Measurements from ENCODE around the gene TANGO2. TPM values are rescaled to one million over a fixed set of nuclear protein-coding genes. Genes with fewer than 3 reads are reported as not detected.

Gene TANGO2
- total and polyA plus RNA-seq, 10 of the 15 experiments (the other 5 are each of a cell fraction or from before 2014, with no cell fraction given), result 4.0 to 24.8 (median 20.9) TPM

DNA sequence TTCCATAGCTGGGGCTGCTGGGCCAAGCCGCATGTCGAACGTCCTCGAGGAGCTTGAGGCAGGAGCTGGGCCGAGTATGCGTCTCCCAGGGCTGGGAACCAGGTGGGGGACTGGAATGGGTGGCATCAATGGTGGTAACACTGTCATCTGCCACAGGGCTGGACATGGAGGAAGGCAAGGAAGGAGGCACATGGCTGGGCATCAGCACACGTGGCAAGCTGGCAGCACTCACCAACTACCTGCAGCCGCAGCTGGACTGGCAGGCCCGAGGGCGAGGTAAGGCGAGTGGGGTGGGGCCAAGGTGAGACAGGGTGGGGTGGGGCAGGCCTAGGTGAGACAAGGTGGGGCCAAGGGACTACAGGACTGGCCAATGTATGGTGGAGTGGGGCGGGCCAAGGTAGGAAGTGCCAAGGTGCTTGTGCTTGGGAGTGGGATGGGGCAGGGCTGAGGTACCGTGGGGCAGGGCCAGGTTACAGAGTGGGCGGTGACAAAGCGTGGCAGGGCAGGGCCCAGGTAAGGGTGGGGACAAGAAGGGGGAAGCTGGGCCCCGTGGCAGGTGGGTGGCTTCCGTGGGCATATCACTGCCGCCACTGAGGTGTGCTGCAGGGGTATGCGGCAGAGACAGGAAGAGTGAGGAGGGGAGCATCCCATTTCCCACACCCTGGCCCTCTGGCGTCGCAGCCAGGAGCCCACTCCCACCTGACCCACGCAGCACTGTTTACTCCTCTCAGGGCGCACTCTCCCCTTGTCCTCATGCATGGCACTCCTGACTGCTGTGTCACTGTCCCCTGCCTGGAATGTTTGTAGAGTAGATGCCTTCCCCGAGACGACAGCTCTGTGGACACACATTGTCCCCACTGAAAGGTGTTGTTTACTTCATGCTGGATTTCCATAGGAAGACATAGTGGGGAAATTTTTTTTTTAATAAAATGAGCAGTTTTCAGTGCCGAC is 31.7 kb downstream of the TANGO2 start:
- H4K20me1 ChIP-seq (ENCODE audit: control insufficient read depth, insufficient read depth), result no peaks in the 10 kb centered on the region
- ChIA-PET CTCF (interaction anchor here (0.6 kb wide), 1 partner anchor 82 kb away, joined by 3 read pairs; no protein-coding TSS in a partner anchor), POLR2A (no interaction called here), SMC1A (ENCODE audit: uncharacterized antibody, unreplicated experiment) (no interaction called here), RAD21 (ENCODE audit: unreplicated experiment) (no interaction called here)
- ATAC-seq (no peak), DNase-seq (ENCODE audit: low read depth, low spot score) (no peak), FAIRE-seq (no peak)
- no peak overlapping the region for H3K27ac ChIP-seq (ENCODE audit: control insufficient read depth, insufficient read depth)
- no peak overlapping the region for H3K9ac ChIP-seq (ENCODE audit: control insufficient read depth, insufficient read depth, low read length)
- 94% methylated on average over 22 of the region's 26 CpGs for WGBS (ENCODE audit: insufficient coverage, insufficient replicate concordance, low lambda C conversion rate, missing lambda C conversion rate)
- H3K4me2 ChIP-seq (ENCODE audit: control insufficient read depth, insufficient read depth), result no peak overlapping the region
- peaks cover 6 to 8% of the 10 kb centered on the region in 2 experiments; a peak in 3 of 4 replicates for H3K36me3 ChIP-seq (ENCODE audit: control insufficient read depth in 2 of 2, insufficient read depth in 2 of 2, low read length in 1 of 2)
- no peak overlapping the region for H2AFZ ChIP-seq (ENCODE audit: control insufficient read depth, low read depth, low read length)
- no peaks in the 10 kb centered on the region for H3K27me3 ChIP-seq (replicated peaks in 1 of 2; ENCODE audit: control insufficient read depth in 2 of 2, insufficient read depth in 2 of 2, low read length in 1 of 2)
- TF ChIP-seq ZNF274 (IDR thresholded peaks at IDR 0.05; ENCODE audit: insufficient read depth, insufficient read length) (no peak), POLR2A (IDR thresholded peaks at IDR 0.05; ENCODE audit: low read depth, low read length) (0 out of 2 replicates have a peak, but pooled peaks have one; percentile 16)
- intact Hi-C loops (cut with micrococcal nuclease; ENCODE audit: unreplicated experiment), result no loop called here
- no peaks in the 10 kb centered on the region for H3K4me1 ChIP-seq (ENCODE audit: control insufficient read depth, insufficient read depth, low read length)
- no peaks in the 10 kb centered on the region for H3K79me2 ChIP-seq (ENCODE audit: control insufficient read depth, insufficient read depth, low read length)
- in situ Hi-C loops (cut with MboI), result no loop called here
- BruUV-seq (replicated peaks), result no TSS peak
- peaks cover 2% of the 10 kb centered on the region; the same call in 2 of the 3 replicates for H3K9me3 ChIP-seq (replicated peaks; ENCODE audit: control insufficient read depth, insufficient read depth, low read length)
- no peak overlapping the region for H3K4me3 ChIP-seq

- Histone ChIP-seq H3K4me3 (no peak overlapping the region), H3K9me3 (replicated peaks; ENCODE audit: control insufficient read depth, insufficient read depth, low read length) (peaks cover 2% of the 10 kb centered on the region; the same call in 2 of the 3 replicates), H2AFZ (ENCODE audit: control insufficient read depth, low read depth, low read length) (no peak overlapping the region), H3K9ac (ENCODE audit: control insufficient read depth, insufficient read depth, low read length) (no peak overlapping the region), H3K4me2 (ENCODE audit: control insufficient read depth, insufficient read depth) (no peak overlapping the region), H4K20me1 (ENCODE audit: control insufficient read depth, insufficient read depth) (no peaks in the 10 kb centered on the region), H3K4me1 (ENCODE audit: control insufficient read depth, insufficient read depth, low read length) (no peaks in the 10 kb centered on the region), H3K27me3 (replicated peaks in 1 of 2; ENCODE audit: control insufficient read depth in 2 of 2, insufficient read depth in 2 of 2, low read length in 1 of 2) (no peaks in the 10 kb centered on the region), H3K79me2 (ENCODE audit: control insufficient read depth, insufficient read depth, low read length) (no peaks in the 10 kb centered on the region), H3K27ac (ENCODE audit: control insufficient read depth, insufficient read depth) (no peak overlapping the region), H3K36me3 (ENCODE audit: control insufficient read depth in 2 of 2, insufficient read depth in 2 of 2, low read length in 1 of 2) (peaks cover 6 to 8% of the 10 kb centered on the region in 2 experiments; a peak in 3 of 4 replicates)
- BruUV-seq (replicated peaks), result no TSS peak
- FAIRE-seq (no peak), DNase-seq (ENCODE audit: low read depth, low spot score) (no peak), ATAC-seq (no peak)
- ChIA-PET SMC1A (ENCODE audit: uncharacterized antibody, unreplicated experiment) (no interaction called here), CTCF (no interaction called here), RAD21 (ENCODE audit: unreplicated experiment) (no interaction called here), POLR2A (no interaction called here)
- TF ChIP-seq RAD21 (IDR thresholded peaks at IDR 0.05; ENCODE audit: insufficient read depth, low read depth, low read length) (no peak), HDAC2 (IDR thresholded peaks at IDR 0.05) (no peak)
- intact Hi-C loops (cut with micrococcal nuclease; ENCODE audit: unreplicated experiment) (no loop called here), in situ Hi-C loops (cut with MboI) (no loop called here)
- WGBS (ENCODE audit: insufficient coverage, insufficient replicate concordance, low lambda C conversion rate, missing lambda C conversion rate), result 68% methylated on average over 14 of the region's 14 CpGs
Measured at GRCh38 chr22:20053407-20054033, 32.6 kb downstream of the TANGO2 start.
